COLO829 (cell line): Measurements from ENCODE around the gene MAML2.

Source experiments
- DNase-seq: peaks from one replicate; pipeline ENCODE4 v3.0.0; 2012; ENCODE audit warnings: low spot score

MAML2 gene

DNA sequence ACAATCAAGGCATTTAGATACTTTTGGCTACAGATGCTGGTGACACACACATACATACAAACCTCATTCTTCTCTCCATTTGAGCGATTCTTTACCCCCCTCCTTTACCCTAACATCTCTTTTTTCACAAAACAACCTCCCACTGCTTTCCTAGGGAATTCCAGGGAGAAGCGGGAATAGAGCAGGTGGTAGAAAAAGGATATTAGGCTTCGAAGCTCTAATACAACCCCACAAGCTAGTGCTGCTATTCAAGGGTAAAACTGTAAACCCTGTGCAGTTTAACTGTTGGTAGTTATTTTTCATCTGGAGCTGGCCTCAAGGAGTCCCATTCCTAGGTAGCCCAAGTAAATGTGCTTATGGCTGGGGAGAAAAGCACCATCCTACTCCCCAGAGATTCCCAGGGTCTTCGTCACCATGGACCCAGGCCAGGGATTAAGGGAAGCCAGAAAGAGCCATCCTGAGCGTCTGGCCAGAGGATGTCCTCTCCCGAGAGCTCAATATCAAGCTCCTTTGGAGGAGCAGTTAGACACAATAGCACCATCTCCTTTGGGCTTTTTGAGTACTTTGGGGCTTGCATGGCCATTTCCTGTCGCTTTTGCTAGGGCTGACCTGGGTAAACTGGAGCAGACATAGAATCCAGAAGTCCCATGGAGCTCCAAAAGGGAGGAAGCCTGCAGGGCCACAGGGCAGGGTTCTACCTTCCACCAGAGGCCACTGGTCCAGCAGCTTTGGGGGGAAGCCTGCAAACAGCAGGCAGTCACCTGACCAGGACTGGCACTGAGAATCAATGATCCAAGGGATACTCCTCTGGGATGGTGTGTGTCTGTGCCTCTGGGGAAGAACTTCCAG, 3.1 kb downstream of the MAML2 start:
- DNase-seq = peak; percentile 84

DNA sequence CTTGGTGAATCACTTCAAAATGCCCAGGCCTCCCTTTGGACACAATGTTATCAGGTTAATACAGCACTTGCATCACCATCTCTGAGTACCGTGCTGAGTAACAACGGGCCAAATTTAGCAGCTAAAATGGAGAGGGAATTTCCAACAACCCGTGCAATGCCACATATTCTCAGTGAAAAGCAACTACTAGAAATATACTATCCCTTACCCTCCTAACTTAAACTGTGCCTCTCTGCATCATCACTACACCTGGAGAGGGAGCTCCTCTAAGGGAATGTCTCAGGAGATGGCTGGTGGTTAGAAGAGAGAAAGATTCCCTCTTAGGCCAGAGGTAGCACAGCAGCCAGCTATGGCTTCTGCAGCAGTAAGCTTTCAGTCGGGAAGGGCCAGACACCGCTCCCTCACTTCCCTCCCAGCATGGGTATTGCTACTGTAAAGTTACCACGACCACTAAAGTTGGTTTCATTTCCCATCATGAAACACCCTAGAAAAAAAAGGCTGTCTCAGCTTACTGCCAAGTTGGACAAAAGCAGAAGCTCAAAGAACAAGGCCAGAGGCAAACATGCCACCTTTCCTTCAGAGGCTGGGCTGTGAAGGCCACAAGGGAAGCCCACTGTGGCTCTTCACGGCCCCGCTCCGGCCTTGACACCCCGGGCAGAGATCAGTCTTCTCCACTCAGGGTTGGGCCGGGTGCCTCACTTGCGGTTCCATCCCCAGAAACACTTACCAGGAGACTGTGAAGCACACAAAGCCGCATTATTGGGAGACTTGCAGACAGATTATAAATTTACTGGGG, 3.9 kb downstream of the MAML2 start:
- no peak for DNase-seq

DNA sequence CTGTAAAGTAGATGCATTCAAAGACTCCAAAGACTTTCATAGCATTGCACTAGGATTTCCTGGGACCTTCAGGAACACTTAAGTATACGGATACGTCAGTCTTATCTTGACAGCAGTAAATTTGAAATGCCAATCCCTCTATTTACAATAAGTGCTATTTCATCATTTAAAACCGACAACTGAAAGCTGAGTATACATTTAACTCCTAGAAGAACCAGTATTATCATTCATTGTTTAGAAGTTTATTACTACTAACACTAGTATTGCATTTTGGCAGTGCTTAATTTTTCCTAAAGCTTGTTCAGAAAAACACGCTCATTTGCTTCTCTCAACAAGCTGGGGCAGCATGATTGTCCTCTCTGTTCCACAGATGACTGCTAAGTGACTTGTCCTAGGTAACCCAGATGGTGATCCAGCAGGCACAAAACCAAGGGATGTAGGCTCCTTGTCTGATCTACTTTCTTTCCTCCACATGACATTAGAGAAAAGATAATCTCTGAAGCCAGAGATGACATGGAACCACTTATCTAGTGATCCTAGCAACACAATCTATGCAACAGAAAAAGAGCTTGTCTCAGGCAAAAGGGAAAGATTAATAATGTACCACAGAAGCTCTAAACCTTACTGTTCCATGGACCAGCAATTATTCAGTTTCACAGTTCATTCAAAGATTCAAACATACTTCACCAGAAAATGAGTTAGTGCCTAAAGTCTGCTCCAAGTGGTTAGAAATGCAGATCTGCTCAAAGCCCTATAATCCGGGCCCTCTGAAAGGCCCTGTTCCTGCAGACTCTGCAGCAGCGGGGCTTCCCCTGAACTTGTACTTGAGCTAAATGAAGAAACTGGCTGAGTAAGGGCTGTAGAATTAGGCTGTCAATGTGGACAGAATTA, 5.2 kb downstream of the MAML2 start:
- no peak for DNase-seq

DNA sequence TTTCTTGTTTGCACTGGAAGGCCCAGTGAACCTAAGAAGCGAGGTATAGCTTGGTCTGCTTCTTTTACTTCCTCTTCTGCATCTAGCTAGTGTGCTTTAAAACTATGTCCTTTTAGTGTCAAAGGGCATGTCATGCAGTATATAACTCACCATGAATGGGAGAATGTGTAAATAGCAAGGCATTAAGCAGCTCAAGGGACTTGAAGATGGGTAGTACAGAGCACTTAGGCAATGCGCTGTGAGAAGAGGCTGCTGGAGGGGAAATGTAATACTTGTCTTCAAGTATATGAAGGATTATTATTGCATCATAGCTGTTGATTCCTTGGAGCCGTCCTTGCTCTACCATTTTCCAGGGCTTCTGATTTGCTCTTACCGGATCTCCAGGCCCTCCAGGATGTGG, 7.6 kb downstream of the MAML2 start:
- DNase-seq = no peak

DNA sequence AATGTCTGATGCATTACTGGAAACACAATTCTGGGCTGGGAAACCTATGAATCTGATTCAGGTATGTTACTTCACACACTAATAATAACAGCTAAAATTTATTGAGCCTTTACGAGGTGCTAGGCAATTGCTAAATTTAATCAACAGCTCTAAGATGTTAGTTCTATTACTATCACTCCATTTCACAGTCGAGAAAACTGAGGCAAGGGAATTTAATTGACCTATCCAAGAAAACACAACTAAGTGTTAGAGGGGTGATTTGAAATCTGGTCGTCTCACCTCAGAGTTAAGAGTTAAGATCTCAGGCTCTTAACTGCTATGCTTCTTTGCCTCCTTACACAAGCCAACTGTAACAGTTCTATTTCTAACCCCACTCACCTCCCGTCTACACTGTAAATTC, 8.8 kb downstream of the MAML2 start:
- no peak for DNase-seq

DNA sequence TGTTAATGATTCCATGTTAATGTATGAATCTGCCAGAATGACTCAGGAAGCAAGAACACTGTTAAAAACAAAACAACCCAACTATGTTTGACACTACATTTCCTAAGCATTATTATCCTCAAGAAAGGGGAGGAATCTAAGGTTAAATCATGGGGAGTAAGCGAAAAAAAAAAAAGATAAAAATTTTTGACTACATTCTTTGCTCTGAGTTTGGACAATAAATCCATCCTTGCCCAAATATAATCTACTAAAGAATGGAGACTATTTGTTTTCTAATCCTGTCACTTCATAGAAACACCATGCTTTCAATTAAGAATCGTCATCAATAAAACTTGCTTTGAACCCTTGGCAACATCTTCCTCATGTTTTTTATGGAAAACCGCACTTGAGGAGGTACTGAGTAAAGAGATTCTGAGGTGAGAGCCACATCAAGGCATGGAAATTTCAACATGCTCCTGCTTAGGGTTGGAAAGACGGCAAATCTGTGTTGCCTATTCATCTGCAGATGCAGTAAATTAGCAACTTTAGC, 9.7 kb downstream of the MAML2 start:
- no peak for DNase-seq

DNA sequence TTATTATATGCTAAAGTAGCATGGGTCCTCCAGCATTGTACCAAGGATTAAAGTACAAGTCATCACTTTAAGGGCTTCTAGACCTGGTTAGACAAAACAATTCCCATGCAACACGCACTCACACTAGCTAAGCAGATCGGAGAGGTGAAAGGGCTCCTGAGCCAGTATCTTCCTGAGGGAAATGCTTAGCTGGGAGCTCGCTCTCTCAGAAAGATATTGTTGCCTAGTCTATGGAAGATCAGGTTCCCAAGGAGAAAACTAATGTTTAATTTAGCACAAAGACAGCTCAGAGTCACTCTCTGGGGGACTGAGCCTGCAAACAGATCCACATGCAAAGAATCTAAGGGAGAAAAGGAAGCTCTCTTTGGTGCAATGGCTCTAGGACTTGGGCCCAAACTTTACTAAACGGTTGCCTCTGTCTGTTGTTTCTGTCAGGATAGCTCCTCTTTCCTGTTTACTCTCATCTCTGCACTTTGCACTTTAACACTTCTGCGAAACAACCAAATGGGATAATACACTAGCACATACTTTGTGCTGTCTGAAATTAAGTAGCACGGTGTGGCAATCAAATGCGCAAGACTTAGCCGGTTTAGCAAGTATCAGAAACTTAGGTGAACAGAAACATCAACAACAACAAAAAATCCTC, 10.7 kb downstream of the MAML2 start:
- no peak for DNase-seq

DNA sequence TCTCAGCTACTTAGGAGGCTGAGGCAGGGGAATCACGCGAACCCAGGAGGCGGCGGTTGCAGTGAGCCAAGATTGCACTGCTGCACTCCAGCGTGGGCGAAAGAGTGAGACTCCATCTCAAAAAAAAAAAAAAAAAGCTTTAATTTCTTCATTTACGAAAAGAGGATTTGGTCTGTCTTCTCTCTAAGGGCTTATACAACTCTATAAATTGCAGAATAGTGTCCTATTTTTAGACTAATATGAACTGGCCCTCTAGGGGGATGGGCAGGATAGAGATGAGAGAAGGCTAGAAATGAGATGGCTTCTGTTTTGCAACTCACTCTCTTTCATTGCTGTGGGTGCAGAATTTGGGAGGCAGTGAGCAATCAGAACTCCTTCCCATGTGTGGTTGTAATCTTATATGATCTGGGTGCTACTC, 11.3 kb downstream of the MAML2 start:
- DNase-seq = no peak

DNA sequence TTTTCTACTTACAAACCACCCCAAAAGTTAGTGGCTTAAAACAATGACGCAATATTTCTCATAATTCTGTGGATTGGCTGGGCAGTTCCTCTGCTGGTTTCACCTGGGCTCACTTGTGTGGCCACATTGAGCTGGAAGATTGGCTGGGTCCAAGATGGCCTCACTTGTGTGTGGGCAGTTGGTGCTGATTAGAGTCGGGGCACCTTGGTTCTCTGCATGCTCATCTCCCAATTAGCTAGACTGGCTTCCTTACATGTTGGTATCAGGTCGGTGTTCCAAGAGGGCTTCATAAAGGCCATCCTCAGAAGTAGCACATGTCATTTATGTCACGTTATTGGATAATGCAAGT, 12.5 kb downstream of the MAML2 start:
- DNase-seq = no peak

DNA sequence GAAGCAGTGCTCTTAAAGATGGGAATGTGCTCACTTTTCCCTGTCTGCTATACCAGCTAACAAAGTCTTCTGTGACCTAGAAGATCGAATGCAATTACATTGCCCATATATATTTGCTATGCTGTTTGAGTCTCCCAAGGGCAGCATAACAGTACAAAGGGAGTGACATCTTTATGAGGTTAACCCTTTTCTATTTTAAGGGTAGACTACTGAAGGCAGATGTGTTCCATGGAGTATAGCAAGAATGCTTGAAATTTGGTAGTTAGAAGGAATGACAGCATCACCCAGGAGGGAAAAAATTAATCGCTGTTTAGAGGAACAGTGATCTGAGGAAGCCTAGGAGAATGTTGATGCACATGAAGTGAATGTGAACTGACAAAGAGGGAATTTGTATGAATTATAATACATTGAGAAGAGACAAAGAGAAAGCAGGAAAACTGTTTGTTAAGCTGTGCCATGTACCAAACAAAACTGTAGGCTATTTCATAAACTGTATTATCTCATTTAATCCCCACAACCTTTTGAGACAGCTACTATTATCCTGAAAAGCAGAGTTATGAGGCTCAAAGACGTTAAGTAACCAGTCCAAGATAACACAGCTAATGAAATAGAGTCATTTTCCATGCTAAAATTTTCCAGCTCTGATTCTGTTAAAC, 13.0 kb downstream of the MAML2 start:
- no peak for DNase-seq

DNA sequence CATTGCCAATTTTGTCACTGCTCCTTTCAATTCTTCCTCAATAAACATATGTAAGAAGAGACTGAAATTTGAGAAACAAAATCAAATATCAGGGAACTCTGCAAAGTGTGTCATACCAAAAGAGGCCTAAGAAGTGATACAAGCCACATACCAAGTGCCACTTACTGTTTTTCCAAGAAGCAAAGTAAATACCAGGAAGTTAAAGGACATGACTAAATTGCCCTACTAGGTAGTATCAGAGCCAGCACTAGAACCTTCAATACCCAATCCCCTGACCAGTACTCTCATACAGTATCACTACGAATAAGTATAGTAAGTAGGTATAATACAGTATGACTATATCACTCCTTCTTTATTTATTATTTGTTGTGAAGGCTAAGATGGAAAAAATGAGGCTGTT, 13.6 kb downstream of the MAML2 start:
- DNase-seq = no peak

DNA sequence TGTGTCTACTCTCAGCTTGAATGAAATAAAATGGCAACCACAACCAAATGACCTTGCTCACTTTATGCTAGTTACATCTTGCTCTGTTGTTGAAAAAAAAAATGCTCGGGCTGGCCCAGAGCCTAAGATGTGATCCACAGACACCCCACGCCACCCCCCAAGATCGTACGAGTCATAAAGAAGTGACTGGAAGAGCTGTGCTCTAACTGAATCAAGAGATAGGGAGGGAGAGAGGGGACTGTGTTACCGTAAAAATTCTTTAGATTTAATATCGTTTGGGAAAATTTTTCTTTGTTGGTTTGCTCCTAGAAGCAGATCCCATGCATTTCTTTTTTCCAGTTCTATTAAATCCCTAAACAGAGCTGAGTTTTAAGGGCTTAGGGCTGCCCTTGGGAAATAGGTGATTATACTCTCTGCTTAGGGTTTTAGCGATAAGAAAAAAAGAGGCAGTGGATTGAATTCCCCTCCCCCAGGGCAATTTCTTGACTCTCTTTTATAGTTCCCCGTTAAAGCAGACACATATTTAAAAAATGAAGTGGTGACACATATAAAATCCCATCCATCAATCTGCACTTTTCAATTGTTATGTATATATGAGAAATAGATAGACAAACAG, 14.5 kb downstream of the MAML2 start:
- DNase-seq = no peak

DNA sequence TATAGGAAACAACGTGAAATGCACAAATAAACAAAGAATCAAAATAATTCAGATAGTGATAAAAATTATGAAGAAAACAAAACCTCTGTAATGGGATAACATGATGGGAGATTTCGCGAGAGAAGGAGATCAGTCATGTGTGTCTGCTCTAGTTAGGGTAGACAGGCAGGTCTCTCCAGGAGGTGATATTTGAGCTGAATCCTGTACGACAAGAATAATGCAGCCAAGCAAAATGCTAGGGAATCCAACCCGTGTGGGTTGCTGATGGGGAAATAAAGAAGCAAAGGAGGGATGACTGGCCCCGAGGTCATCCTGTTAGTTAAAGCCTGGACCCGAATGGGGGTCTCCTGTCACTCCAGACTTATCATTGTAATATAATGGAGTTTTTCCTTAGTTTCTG, 16.0 kb downstream of the MAML2 start:
- no peak for DNase-seq

DNA sequence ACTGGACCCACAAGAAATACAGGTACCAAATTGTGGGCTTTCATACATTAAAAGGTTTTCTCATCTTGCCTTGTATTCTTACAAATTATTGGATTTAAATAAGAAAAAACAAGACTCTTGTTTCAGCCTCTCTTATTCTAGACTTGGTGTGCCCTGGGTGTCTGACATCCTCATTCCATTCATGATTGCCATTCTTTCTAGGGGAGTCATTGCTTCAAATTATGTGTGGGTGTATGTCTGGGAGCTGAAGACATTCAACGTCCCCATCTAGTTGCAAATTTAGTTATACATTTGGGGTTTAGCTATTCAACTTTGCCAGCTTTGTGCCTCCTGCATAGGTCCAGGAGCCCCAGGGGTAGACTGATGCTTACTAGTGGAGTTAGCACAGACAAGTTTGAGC, 18.1 kb downstream of the MAML2 start:
- DNase-seq = peak; percentile 33

DNA sequence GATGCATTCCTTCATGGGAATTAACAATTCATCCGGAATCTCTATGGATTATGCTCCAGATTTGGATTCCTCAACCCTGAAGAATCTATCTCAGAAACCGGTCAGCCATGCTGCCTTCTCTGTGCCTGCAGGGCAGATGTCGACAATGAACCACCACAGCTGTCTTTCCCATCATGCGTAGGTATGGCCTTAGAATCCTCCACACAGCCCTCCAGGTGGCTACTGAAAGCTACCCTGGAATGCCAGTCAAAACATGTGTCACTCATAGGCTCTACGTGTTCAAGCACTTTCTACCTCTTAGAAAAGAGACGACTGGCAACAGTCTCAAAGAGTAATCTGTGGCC, 19.4 kb downstream of the MAML2 start:
- no peak for DNase-seq

DNA sequence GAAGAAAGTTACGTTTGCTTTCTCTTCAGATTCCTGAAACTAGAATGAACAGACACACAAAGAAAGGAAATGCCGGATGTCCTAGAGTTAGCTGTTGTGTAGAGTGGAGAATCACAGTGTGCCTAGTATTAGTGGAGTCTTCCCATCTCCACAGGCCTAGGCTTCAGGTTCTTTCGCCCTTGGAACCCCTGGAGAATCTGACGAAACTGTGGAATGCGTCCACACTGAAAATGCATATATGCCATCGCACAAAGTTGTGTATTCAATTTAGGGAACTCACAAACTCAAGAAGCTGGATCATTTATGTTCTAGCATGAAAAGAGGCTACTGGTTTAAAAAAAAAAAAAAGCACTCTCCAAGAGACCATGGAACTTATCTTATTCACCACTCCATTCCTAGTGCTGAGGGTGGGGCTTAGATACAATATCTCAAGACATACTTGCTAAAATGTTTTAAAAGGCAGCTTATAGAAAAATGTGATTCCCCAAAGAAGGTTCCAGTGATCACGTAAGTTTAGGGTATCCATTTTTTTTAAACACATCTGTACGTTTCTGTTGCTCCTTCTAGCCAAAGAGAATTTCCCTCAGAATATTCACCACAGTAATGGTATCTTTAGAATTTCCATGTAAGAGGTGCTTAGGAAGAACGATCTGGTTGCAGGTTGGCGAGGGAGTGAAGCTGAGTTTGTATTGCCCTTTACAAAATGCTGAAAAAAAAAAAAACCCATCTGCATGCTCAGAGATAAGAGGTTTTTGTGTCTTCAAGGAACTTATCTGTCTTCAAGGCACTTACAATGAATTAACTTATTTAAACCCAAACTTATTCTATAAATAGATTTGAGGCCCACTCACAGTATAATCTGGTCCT, 20.0 kb downstream of the MAML2 start:
- no peak for DNase-seq

DNA sequence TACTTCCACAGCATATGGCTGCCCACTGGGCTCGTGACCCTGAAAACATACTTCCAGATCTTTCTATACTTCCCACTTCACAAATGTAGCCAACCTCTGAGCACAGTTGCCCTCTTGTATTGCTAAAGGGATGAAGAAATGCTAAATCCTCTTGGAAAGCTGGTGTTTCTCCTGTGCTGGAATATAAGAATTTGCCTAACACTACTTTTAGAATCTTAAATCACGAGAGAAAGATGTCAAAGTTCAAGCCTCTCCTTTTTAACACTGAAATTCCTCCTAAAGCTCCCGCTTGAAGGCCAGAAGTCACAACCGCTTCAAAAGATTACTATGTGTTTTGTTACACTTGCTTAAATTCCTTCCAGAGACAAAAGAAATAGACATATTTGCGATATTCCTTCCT, 21.9 kb downstream of the MAML2 start:
- no peak for DNase-seq

DNA sequence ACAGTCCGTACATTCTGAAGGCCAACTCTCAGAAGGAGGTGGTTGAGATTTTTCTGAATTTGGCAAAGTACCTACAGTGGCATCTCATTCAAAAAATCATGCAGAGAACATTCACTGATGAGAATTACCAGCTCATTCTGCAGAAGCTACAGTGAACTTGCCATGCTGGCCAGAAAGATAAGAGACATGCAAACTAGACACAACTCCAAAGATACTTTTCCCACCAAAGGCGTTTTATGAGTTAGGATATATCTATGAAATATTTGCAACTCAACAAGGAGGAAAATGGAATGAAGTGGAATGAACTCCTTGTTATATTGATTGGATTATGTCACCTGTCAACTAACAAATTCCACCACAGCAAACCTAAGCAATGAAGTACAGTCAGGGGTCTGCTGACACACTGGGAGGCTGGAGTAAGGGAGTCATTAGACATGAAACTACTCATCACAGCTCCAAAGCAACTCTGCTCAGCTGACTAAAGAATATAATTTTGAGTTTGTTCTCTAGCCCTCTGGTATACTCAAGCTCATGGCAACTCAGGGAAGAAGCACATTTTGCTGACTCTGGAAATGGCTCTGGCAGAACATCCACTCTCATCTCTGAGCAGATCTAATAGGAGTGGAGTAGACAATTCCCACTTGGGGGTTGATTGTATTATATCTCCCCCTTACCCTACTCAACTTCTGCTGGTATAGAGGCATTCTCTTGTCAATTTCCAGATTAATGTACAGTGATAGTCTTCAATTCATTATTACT, 22.9 kb downstream of the MAML2 start:
- no peak for DNase-seq

DNA sequence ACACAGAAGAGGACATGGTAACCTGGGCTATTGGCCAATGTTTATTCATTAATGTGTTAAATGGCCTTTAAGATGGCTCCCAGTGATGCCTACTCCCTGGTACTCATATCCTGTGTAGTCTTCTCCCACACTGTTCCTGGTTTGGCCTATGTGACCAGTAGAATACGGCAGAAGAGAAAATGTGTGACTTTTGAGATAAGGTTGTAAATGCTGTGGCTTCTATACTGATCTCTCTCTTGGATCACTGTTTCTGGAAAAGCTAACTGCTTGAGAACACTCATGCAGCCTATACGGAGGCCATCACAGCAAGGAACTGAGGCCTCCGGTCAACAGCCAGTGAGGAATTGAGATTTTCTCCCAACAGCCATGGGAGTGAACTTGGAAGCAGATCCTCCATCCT, 24.1 kb downstream of the MAML2 start:
- DNase-seq = no peak
